Measurements from ENCODE around the gene FANCC.

- TF ChIP-seq SIN3A (IDR thresholded peaks at IDR 0.05; ENCODE audit: low read depth) (no peak), POLR2A (IDR thresholded peaks at IDR 0.05; ENCODE audit: borderline replicate concordance, extremely low read depth, insufficient read depth, insufficient read length) (no peak), CBX3 (IDR thresholded peaks at IDR 0.05; ENCODE audit: low read depth) (no peak), SP1 (IDR thresholded peaks at IDR 0.05; ENCODE audit: low read depth) (no peak), POLR2AphosphoS5 (IDR thresholded peaks at IDR 0.05; ENCODE audit: low read depth, low read length) (no peak), JUND (IDR thresholded peaks at IDR 0.05) (no peak), REST (IDR thresholded peaks at IDR 0.05; ENCODE audit: low read depth) (no peak), YY1 (IDR thresholded peaks at IDR 0.05; ENCODE audit: extremely low read depth, insufficient replicate concordance, low read depth, low read length) (no peak), RAD21 (IDR thresholded peaks at IDR 0.05; ENCODE audit: low read depth) (no peak), SRF (IDR thresholded peaks at IDR 0.05; ENCODE audit: low read depth) (no peak), EZH2phosphoT487 (IDR thresholded peaks at IDR 0.05; ENCODE audit: borderline replicate concordance) (no peak)
- TF ChIP-seq, protein P1, sequence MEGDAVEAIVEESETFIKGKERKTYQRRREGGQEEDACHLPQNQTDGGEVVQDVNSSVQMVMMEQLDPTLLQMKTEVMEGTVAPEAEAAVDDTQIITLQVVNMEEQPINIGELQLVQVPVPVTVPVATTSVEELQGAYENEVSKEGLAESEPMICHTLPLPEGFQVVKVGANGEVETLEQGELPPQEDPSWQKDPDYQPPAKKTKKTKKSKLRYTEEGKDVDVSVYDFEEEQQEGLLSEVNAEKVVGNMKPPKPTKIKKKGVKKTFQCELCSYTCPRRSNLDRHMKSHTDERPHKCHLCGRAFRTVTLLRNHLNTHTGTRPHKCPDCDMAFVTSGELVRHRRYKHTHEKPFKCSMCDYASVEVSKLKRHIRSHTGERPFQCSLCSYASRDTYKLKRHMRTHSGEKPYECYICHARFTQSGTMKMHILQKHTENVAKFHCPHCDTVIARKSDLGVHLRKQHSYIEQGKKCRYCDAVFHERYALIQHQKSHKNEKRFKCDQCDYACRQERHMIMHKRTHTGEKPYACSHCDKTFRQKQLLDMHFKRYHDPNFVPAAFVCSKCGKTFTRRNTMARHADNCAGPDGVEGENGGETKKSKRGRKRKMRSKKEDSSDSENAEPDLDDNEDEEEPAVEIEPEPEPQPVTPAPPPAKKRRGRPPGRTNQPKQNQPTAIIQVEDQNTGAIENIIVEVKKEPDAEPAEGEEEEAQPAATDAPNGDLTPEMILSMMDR (IDR thresholded peaks at IDR 0.05 in 2 of 3, conservative IDR thresholded peaks at IDR 0.05 in 1 of 3; ENCODE audit: borderline replicate concordance in 1 of 3, insufficient read depth in 1 of 3, low read depth in 2 of 3, low read length in 2 of 3): no peak
- TF ChIP-seq, protein P2, sequence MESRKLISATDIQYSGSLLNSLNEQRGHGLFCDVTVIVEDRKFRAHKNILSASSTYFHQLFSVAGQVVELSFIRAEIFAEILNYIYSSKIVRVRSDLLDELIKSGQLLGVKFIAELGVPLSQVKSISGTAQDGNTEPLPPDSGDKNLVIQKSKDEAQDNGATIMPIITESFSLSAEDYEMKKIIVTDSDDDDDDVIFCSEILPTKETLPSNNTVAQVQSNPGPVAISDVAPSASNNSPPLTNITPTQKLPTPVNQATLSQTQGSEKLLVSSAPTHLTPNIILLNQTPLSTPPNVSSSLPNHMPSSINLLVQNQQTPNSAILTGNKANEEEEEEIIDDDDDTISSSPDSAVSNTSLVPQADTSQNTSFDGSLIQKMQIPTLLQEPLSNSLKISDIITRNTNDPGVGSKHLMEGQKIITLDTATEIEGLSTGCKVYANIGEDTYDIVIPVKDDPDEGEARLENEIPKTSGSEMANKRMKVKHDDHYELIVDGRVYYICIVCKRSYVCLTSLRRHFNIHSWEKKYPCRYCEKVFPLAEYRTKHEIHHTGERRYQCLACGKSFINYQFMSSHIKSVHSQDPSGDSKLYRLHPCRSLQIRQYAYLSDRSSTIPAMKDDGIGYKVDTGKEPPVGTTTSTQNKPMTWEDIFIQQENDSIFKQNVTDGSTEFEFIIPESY (IDR thresholded peaks at IDR 0.05; ENCODE audit: extremely low read depth, insufficient replicate concordance, low read length): no peak
Measured at GRCh38 chr9:95177617-95178016, 139.9 kb downstream of the FANCC start.
